Right lung (tissue), 5 donors: ENCODE data around the gene TBX15. TPM values are rescaled to one million over a fixed set of nuclear protein-coding genes. Genes with fewer than 3 reads are reported as not detected.

Experiments
- DNase-seq, 2 donors: peaks; one replicate each; pipeline ENCODE4 v3.0.0-alpha.2; 2013
- polyA plus RNA-seq, 5 donors: library from polyadenylated mRNA; unstranded; fragments of 120-200 nt; gene quantifications; one replicate each; pipeline versions ENCODE4 v1.2.1 to v1.2.3, GENCODE V29; 2013; ENCODE audit warnings: inconsistent platforms in 1 of 5, low replicate concordance in 1 of 5; ENCODE audit not compliant: insufficient read length in 5 of 5, insufficient read depth in 1 of 5

TBX15 gene
- polyA plus RNA-seq, 5 donors = 0.22 to 2.4 (median 0.31) TPM

- no peak for DNase-seq
Observed at GRCh38 chr1:118894836-118895235, 93.3 kb downstream of the TBX15 start.

GRCh38 chr1:118890851-118891384 is 97.2 kb downstream of the TBX15 start:
- no peak for DNase-seq

- DNase-seq = no peak
Observed at GRCh38 chr1:118884946-118885345, 103.2 kb downstream of the TBX15 start.

- DNase-seq = no peak
Observed at GRCh38 chr1:118881751-118882150, 106.4 kb downstream of the TBX15 start.

- no peak for DNase-seq
Observed at GRCh38 chr1:118878661-118879060, 109.5 kb downstream of the TBX15 start.

- no peak for DNase-seq
Observed at GRCh38 chr1:118877668-118878396, 110.3 kb downstream of the TBX15 start.

GRCh38 chr1:118871582-118872171 is 116.5 kb downstream of the TBX15 start:
- no peak for DNase-seq

GRCh38 chr1:118868387-118868786 is 119.8 kb downstream of the TBX15 start:
- DNase-seq = no peak

GRCh38 chr1:118866330-118866729 is 121.8 kb downstream of the TBX15 start:
- no peak for DNase-seq

- DNase-seq = no peak
Observed at GRCh38 chr1:118863688-118864087, 124.5 kb downstream of the TBX15 start.

GRCh38 chr1:118862755-118863154 is 125.4 kb downstream of the TBX15 start:
- DNase-seq = no peak

- DNase-seq = no peak
Observed at GRCh38 chr1:118861216-118861615, 126.9 kb downstream of the TBX15 start.

- DNase-seq = no peak
Observed at GRCh38 chr1:118859999-118860398, 128.1 kb downstream of the TBX15 start.

- DNase-seq = no peak
Observed at GRCh38 chr1:118846443-118846842, 141.7 kb downstream of the TBX15 start.

- peak; percentile 15 to 26 for DNase-seq
Observed at GRCh38 chr1:118842452-118843201, 145.5 kb downstream of the TBX15 start.

GRCh38 chr1:118841521-118841920 is 146.6 kb downstream of the TBX15 start:
- DNase-seq = no peak

Other genes starting within 250 kb of the TBX15 start
- 10 to 100 TPM; 13.6 to 24.5 (median 21.6) TPM for gene WARS2, start 152.3 kb upstream of the TBX15 start, polyA plus RNA-seq